Uterus (tissue), 2 donors: ENCODE data around the gene BANK1.

Experiments
- POLR2A ChIP-seq, 2 donors: fragments of 450-650 bp; IDR thresholded peaks; one replicate each; pipeline ENCODE4 v1.6.1; 2016; ENCODE audit warnings: antibody characterized with exemption in 2 of 2, mild to moderate bottlenecking in 1 of 2, moderate library complexity in 1 of 2
- TF ChIP-seq, protein P1 (sequence below), 4 experiments: fragments of 200-600 bp in 2 of 4; fragments of 450-650 bp in 2 of 4; sonication (generic) in 2 of 4; IDR thresholded peaks; one replicate each; pipeline ENCODE4 v1.5.1; 2016 to 2019; ENCODE audit warnings: antibody characterized with exemption in 4 of 4, mild to moderate bottlenecking in 2 of 4, moderate library complexity in 1 of 4

DNA sequence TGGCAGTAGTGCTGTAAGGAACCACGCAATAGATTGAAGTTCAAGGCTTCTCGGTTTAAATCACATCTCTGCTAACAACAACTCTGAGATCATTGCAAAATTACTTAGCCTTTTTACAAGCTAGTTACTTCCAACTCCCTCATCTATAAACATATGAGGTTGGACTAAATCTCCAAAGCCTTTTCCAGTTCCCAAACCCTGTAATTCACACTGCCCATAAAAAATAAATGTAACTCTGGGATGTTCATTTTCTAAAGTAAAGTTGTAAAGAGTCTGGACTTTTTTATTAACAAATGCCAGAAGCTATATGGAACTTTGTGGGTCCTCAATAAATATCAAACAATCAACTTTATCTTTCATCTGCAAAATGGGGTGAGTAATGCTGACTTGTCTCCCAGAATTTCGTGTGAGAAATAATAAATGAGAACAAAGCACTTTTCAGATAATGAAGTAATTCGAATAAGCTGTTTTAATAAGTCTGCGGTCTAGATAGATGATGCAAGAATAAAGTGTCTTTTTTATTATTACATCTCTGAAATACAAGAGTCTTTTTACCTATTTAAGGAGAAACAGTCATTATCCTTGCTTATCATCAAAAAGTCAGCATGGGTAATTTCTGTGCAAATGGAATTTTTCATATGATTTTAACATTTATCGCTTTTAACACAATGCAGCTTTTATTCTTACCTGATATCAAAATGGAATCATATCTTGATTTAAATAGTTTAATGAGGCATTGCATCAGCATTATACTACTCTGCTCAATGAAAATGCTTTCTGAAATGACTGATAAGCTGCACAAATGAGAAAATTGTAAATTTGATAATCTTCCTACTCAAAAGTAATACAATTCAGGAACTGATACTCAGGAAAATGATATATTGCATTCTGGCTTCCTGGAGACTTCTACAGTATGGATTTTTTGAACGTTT is 252.6 kb downstream of the BANK1 start:
- TF ChIP-seq, protein P1, sequence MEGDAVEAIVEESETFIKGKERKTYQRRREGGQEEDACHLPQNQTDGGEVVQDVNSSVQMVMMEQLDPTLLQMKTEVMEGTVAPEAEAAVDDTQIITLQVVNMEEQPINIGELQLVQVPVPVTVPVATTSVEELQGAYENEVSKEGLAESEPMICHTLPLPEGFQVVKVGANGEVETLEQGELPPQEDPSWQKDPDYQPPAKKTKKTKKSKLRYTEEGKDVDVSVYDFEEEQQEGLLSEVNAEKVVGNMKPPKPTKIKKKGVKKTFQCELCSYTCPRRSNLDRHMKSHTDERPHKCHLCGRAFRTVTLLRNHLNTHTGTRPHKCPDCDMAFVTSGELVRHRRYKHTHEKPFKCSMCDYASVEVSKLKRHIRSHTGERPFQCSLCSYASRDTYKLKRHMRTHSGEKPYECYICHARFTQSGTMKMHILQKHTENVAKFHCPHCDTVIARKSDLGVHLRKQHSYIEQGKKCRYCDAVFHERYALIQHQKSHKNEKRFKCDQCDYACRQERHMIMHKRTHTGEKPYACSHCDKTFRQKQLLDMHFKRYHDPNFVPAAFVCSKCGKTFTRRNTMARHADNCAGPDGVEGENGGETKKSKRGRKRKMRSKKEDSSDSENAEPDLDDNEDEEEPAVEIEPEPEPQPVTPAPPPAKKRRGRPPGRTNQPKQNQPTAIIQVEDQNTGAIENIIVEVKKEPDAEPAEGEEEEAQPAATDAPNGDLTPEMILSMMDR (IDR thresholded peaks at IDR 0.05), result no peak
- no peak for TF ChIP-seq POLR2A (IDR thresholded peaks at IDR 0.05)
